ENCODE measurements around the gene EGFLAM. TPM values are rescaled to one million over a fixed set of nuclear protein-coding genes. Genes with fewer than 3 reads are reported as not detected.
A peak's percentile ranks its signal among the peaks of the same experiment; 100 is the strongest.

Gene EGFLAM
- total and polyA plus RNA-seq, 9 of the 15 experiments (the other 6 are each of a cell fraction or from before 2014, with no cell fraction given), result 0.09 to 2.5 (median 1.0) TPM

DNA sequence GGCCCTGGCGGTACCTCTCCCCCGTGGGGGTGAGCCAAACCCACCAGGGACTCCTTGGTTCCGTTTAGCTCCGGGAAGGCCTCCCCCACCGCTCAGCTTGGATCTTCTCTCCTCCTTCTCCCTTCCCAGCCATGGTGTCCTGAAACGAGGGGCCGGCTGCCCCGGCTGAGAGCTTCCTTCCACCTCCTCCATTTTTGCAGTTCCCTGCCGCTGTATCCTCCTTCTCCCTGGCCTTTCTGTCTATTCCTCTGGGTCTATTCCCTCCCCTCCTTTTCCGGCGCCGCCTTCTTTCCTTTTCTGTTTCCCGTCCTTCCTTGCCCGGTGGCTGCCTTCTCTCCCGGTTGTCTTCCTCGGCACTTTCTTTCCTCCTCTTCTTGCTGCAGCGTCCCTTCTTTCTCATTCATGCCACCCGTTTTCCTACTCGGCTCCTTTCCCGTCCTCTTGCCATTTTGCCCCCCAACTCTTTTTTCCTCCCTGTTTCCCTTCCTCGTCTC lies 187.7 kb downstream of the EGFLAM start:
- no peak overlapping the region for H3K4me3 ChIP-seq
- ATAC-seq (no peak), FAIRE-seq (no peak), DNase-seq (ENCODE audit: extremely low read depth in 1 of 4, low spot score in 3 of 4) (no peak)
- in situ Hi-C loops (cut with MboI), result no loop called here
- peak overlapping the region; percentile 20; the same call in 1 of the 2 replicates for H2AFZ ChIP-seq (ENCODE audit: low read depth, low read length)
- no peaks in the 10 kb centered on the region for H3K79me2 ChIP-seq (ENCODE audit: control insufficient read depth, insufficient read depth, low read length)
- no TSS peak for BruUV-seq (replicated peaks)
- H3K27ac ChIP-seq (ENCODE audit: extremely low read depth, low read depth, low read length), result no peak overlapping the region
- 0 out of 2 replicates have a peak, but pooled peaks have one; percentile 56 for TF ChIP-seq OTX1 (CRISPR knock-in tag; IDR thresholded peaks at IDR 0.05)
- TF ChIP-seq, protein P1, sequence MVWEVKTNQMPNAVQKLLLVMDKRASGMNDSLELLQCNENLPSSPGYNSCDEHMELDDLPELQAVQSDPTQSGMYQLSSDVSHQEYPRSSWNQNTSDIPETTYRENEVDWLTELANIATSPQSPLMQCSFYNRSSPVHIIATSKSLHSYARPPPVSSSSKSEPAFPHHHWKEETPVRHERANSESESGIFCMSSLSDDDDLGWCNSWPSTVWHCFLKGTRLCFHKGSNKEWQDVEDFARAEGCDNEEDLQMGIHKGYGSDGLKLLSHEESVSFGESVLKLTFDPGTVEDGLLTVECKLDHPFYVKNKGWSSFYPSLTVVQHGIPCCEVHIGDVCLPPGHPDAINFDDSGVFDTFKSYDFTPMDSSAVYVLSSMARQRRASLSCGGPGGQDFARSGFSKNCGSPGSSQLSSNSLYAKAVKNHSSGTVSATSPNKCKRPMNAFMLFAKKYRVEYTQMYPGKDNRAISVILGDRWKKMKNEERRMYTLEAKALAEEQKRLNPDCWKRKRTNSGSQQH (CRISPR knock-in tag; IDR thresholded peaks at IDR 0.05), result 0 out of 2 replicates have a peak, but pooled peaks have one; percentile 67
- TF ChIP-seq, protein P2, sequence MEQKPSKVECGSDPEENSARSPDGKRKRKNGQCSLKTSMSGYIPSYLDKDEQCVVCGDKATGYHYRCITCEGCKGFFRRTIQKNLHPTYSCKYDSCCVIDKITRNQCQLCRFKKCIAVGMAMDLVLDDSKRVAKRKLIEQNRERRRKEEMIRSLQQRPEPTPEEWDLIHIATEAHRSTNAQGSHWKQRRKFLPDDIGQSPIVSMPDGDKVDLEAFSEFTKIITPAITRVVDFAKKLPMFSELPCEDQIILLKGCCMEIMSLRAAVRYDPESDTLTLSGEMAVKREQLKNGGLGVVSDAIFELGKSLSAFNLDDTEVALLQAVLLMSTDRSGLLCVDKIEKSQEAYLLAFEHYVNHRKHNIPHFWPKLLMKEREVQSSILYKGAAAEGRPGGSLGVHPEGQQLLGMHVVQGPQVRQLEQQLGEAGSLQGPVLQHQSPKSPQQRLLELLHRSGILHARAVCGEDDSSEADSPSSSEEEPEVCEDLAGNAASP (IDR thresholded peaks at IDR 0.05), result no peak
- TF ChIP-seq, protein P3, sequence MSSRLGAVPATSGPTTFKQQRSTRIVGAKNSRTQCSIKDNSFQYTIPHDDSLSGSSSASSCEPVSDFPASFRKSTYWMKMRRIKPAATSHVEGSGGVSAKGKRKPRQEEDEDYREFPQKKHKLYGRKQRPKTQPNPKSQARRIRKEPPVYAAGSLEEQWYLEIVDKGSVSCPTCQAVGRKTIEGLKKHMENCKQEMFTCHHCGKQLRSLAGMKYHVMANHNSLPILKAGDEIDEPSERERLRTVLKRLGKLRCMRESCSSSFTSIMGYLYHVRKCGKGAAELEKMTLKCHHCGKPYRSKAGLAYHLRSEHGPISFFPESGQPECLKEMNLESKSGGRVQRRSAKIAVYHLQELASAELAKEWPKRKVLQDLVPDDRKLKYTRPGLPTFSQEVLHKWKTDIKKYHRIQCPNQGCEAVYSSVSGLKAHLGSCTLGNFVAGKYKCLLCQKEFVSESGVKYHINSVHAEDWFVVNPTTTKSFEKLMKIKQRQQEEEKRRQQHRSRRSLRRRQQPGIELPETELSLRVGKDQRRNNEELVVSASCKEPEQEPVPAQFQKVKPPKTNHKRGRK (tag; IDR thresholded peaks at IDR 0.05), result 0 out of 2 replicates have a peak, but pooled peaks have one; percentile 17
- no peaks in the 10 kb centered on the region for H3K36me3 ChIP-seq (ENCODE audit: control insufficient read depth, insufficient read depth, low read length)
- no peaks in the 10 kb centered on the region for H3K9me1 ChIP-seq (ENCODE audit: control insufficient read depth, insufficient read depth, low read length)
- ChIA-PET POLR2A (interaction anchor here (0.6 kb wide), 1 partner anchor 240 kb away, joined by 3 read pairs; no protein-coding TSS in a partner anchor), CTCF (ENCODE audit: low intra/inter-chr PET ratio) (no interaction called here)
- WGBS (ENCODE audit: insufficient coverage, low coverage, missing lambda C conversion rate), result 13% methylated on average over 16 of the region's 21 CpGs
- intact Hi-C loops (cut with micrococcal nuclease), result loop anchor here (10.0 kb wide), 1 partner anchor 639 kb away; no protein-coding TSS in a partner anchor
- H3K9ac ChIP-seq (ENCODE audit: insufficient read depth in 1 of 2, low read depth in 2 of 2, low read length in 2 of 2), result peak overlapping the region in 1 of 2 experiments; percentile 67; a peak in 2 of 4 replicates
- peaks cover 6 to 42% of the 10 kb centered on the region in 2 experiments; a peak in 4 of 5 replicates for H3K27me3 ChIP-seq (ENCODE audit: control insufficient read depth in 2 of 2, insufficient read depth in 2 of 2, low read length in 2 of 2)
- no peaks in the 10 kb centered on the region for H3K9me3 ChIP-seq (replicated peaks; ENCODE audit: control insufficient read depth, insufficient read depth, low read depth, low read length)
- no peak overlapping the region for H3K4me2 ChIP-seq (ENCODE audit: insufficient read depth, low read length)
- H4K20me1 ChIP-seq (replicated peaks; ENCODE audit: control insufficient read depth, insufficient read depth, low read length), result no peaks in the 10 kb centered on the region
- peaks cover 0 to 6% of the 10 kb centered on the region in 2 experiments; a peak in 1 of 5 replicates for H3K4me1 ChIP-seq (replicated peaks in 1 of 2; ENCODE audit: control insufficient read depth in 2 of 2, insufficient read depth in 2 of 2, low read length in 2 of 2)

Measured in K562 (cell line).